GM21360 (cell line): ENCODE data around the gene ZRANB1.

Source experiments
- ATAC-seq: cut with Tn5 transposase; IDR thresholded peaks from one replicate; pipeline ENCODE4 v1.9.1; 2021; ENCODE audit warnings: mild to moderate bottlenecking, moderate library complexity; ENCODE audit not compliant: unreplicated experiment

The ZRANB1 gene

GRCh38 chr10:125033146-125033924 lies 91.4 kb downstream of the ZRANB1 start:
- ATAC-seq: no peak

GRCh38 chr10:125034675-125035074 lies 92.8 kb downstream of the ZRANB1 start:
- ATAC-seq: no peak

DNA sequence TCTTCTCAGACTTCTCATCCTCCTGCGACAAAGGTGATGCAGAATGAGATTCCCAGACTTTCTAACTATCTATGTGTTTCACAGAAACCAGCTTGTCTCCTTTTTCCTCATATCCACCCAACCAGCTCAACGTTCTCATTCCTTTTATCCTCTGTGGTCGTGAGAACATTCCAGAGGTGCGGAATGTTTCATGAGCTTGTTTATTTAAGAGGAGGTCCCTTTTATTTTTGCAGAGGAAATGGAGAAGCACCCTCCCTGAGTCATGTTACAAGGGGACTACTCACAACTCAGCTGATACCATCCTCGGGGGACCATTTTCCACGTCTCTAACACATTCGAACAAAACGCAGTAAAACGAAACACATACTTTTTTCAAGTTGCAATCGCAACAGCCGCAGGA lies 93.2 kb downstream of the ZRANB1 start:
- ATAC-seq: no peak

DNA sequence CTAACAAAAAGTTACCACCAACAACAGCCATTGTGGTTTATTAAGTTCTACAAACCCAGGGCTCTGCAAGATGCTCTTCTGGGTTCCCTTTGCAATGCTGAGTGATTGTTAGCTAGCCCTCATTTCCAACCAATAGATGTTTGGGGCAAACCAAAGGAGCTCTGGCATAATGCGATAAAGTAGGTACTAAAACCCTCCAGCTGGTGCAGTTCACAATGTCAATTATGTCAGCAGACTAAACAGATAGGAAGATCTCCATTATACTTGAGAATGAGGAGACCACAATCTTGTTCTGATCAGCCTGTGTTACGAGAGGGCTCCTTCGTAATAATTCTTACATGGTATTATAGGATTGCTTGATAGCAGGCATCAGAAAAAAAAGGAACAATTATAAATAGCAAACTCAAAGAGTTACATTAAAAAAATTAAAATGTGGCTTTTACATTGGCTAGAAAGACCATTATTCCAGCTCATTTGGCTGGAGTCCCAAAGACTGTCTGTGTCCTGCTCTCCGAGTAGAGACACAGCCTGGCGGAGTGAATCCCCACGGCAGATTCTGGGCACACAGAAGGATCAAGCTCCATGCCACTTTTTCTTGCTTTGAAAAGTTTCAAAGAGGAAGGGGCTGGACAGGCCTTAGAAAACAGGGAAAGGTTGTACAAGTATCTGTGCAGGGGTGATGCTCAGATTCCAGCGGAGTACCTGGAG lies 93.8 kb downstream of the ZRANB1 start:
- no peak for ATAC-seq

- ATAC-seq: no peak
Measured at GRCh38 chr10:125037145-125037877, 95.4 kb downstream of the ZRANB1 start.
